Liver (tissue), 3 donors: Measurements from ENCODE around the gene ZNF780B.

Source experiments
- EGR1 ChIP-seq, 2 donors: IDR thresholded peaks; 2 replicates each; pipeline ENCODE4 v1.6.1; 2016 to 2018; ENCODE audit warnings: antibody characterized with exemption in 2 of 2, low read depth in 2 of 2
- JUND ChIP-seq, 2 donors: IDR thresholded peaks; 2 replicates each; pipeline ENCODE4 v1.6.1; 2016; ENCODE audit warnings: antibody characterized with exemption in 2 of 2
- RAD21 ChIP-seq, 2 donors: IDR thresholded peaks; 2 replicates each; pipeline ENCODE4 v1.6.1; 2016; ENCODE audit warnings: antibody characterized with exemption in 2 of 2, mild to moderate bottlenecking in 2 of 2
- TAF1 ChIP-seq: conservative IDR thresholded peaks from 2 replicates; pipeline ENCODE4 v1.6.1; 2016; ENCODE audit warnings: antibody characterized with exemption, mild to moderate bottlenecking
- YY1 ChIP-seq: IDR thresholded peaks from 2 replicates; pipeline ENCODE4 v1.6.1; 2016; ENCODE audit warnings: antibody characterized with exemption, mild to moderate bottlenecking
- TF ChIP-seq, protein P1 (sequence below): fragments of 150-350 bp; IDR thresholded peaks from 2 replicates; pipeline ENCODE4 v1.5.1; 2017; ENCODE audit warnings: improper control_type of control experiment, low read depth, low read length; ENCODE audit not compliant: missing input control
- donor health status: healthy.
- donor health status: healthy.

DNA sequence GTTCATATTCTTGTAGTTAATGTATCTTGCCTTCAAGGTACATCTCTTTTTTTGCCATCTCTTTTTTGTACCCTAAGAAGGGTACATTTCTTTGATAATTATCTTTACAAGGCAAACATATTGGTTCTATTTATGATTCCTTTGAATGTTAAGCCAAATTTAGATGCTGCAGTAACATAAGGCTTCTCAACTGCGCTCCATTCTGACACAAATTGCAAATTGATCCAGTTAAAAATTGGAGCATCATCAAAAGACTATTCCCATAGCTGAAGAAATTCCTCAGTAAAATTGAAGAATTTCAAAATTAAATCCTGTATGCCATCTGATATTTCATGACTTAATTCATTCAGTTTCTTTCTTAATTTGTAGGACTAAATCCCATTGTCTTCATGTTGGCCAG, 37.4 kb upstream of the ZNF780B start:
- TF ChIP-seq, protein P1, sequence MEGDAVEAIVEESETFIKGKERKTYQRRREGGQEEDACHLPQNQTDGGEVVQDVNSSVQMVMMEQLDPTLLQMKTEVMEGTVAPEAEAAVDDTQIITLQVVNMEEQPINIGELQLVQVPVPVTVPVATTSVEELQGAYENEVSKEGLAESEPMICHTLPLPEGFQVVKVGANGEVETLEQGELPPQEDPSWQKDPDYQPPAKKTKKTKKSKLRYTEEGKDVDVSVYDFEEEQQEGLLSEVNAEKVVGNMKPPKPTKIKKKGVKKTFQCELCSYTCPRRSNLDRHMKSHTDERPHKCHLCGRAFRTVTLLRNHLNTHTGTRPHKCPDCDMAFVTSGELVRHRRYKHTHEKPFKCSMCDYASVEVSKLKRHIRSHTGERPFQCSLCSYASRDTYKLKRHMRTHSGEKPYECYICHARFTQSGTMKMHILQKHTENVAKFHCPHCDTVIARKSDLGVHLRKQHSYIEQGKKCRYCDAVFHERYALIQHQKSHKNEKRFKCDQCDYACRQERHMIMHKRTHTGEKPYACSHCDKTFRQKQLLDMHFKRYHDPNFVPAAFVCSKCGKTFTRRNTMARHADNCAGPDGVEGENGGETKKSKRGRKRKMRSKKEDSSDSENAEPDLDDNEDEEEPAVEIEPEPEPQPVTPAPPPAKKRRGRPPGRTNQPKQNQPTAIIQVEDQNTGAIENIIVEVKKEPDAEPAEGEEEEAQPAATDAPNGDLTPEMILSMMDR = no peak
- TF ChIP-seq TAF1 (no peak), YY1 (no peak), EGR1 (IDR thresholded peaks at IDR 0.05; ENCODE audit: low read depth in 2 of 2) (no peak), RAD21 (IDR thresholded peaks at IDR 0.05) (no peak), JUND (IDR thresholded peaks at IDR 0.05) (no peak)
